HG02759 (cell line): ENCODE data around the gene SCG3.

Source experiments
- ATAC-seq: cut with Tn5 transposase; IDR thresholded peaks from one replicate; pipeline ENCODE4 v1.9.1; 2021; ENCODE audit warnings: mild to moderate bottlenecking, moderate library complexity; ENCODE audit not compliant: unreplicated experiment

Gene SCG3

GRCh38 chr15:51726302-51727073 lies 45.2 kb downstream of the SCG3 start:
- peak; percentile 91 for ATAC-seq

- no peak for ATAC-seq
Observed at GRCh38 chr15:51727141-51727897, 46.0 kb downstream of the SCG3 start.

GRCh38 chr15:51731549-51732267 lies 50.4 kb downstream of the SCG3 start:
- peak; percentile 63 for ATAC-seq

DNA sequence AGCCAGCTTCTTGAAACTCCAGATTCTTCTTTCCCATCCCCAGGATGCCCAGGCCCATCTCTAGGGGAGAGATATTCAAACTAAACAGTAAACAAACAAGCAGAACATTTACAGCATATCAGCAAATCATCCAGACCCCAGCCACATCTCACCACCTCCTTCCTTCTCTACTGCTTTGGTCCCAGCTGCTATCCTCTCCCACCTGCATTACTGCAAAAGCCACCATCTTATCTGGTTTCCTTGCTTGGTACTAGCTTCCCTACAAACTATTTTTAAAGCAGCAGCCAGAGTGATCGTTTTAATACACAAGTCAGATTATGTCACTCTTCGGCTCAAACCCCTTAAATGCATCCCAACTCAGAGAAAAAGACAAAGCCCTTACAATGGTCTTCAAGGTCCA lies 51.3 kb downstream of the SCG3 start:
- ATAC-seq = no peak

DNA sequence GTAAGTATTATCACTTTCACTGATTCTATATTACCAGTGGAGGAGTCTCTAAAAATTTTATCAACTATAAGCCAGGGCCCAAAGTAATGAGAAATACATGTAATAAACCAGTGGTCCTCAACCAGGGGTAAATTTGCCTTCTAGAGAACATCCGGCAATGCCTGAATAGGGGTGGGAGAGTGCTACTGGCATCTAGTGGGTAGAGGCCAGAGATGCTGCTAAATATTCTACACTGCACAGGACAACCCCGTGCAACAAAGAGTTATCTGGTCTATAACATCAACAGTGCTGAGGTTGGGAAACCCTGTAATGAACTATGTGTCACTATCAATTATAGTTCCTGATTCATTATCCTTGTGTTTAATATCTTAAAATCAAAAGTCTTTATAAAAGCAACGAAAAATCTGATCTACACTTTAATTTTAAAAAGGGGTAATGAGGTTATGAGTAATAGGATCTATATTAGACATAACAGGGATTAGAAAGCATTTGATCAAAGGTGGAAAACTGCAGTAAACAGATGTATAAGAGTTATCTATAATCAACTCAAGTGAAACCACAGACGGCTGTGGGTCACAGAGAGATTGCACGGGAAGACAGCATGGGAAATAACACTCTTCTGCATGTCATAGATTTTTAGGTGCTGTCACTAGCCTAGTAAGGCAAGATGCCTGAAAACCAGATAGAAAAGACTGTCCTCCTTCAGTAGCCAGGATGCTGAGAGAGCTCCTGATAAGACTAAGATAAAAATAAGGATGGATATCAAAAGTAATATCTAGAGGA lies 54.1 kb downstream of the SCG3 start:
- no peak for ATAC-seq

GRCh38 chr15:51736069-51736468 lies 54.8 kb downstream of the SCG3 start:
- ATAC-seq = peak; percentile 27

DNA sequence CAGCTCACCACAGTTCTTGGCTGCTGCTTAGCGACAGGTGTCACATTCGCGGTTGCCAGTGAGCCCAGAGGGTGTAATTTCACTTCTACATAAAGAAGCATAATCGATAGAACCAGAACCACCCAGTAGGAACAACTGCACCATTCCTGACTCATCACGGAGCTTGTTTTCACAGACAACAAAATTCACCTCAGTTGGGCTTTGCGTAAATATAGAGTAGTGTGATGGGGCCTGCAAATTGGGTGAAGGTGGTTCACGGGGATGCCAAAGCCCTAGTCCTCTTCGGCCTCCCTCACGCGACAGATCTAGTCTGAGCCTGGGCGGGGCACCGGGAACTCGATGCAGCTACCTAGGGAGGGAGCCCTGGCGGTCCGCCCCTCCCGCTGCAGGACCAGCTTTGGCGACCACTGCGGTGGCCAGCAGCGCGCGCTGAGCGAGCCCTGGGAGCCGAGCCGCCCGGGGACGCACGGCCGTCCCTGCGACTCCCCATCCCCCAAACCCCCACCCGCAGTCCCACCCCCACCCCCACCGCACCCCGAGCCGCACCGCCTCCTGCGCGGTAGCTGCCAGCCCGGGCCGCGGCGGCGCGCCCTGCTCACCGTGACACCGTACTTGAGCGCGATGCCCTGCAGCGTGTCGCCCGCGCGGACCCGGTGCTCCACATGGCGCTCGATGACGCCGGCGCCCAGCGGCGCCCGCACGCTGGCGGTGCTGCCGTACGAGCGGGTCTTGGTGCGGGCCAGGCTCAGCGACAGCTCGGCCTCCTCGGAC lies 55.6 kb downstream of the SCG3 start:
- ATAC-seq = peak; percentile 34

DNA sequence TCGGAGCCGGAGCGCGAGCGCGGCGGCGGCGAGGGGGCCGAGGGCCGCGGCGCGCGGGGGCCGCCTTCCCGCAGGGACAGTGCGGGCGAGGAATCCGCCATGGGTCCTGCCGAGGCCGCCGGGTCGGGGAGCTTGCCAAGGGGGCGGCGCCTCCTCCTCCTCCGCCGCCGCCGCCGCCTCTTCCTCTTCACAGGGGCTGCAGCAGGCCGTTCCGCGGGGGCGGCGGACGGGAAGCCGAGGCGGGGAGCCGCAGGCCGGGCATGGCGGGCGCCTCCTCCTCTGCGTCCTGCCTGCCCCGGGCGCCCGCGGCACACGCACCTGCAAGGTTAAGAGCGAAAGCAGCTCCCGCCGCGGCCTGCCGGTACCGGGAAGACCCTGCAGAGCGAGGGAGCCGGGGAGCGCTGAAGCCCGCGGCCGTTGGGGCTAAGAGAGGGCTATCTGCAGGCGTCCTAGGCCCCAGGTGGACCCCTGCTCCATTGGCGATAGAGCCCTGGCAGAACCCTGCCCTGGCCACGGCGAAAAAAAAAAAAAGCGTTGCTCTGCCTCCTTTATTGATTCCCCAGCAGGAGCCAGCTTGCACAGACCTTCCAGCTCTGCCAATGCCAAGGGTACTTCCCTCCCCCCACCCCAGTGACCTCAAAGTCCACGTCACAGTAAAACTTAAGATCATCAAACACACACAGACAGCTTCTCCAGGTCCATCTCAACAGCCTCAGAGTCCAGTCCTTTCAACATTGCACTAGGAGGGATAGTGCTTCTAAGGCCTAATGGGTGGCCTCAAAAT lies 56.4 kb downstream of the SCG3 start, which contains the start of gene LYSMD2:
Gene LYSMD2, minus strand, starts transcription at position 134 of the 784 bp plus-strand sequence. Its CDS starts 33 bp downstream, at position 101.
- ATAC-seq = peak; percentile 50

DNA sequence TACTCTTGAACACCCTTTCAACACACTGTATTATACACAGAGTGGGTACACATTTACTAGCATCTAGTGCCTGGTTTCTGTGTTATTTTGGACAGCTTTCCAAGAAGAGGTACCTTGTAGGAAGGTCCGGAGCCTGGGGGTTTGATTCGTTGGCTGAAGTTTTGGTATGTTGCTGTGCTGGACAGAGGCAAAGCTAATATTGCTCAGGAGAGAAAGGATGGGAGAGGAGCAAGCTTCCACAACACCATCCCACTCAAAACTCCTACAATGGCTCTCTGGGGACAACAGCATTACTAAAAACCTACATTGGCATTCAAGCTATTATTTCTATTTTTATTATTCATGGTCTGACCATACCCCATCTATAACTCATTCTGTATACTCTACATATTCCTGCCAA lies 57.2 kb downstream of the SCG3 start:
- no peak for ATAC-seq

DNA sequence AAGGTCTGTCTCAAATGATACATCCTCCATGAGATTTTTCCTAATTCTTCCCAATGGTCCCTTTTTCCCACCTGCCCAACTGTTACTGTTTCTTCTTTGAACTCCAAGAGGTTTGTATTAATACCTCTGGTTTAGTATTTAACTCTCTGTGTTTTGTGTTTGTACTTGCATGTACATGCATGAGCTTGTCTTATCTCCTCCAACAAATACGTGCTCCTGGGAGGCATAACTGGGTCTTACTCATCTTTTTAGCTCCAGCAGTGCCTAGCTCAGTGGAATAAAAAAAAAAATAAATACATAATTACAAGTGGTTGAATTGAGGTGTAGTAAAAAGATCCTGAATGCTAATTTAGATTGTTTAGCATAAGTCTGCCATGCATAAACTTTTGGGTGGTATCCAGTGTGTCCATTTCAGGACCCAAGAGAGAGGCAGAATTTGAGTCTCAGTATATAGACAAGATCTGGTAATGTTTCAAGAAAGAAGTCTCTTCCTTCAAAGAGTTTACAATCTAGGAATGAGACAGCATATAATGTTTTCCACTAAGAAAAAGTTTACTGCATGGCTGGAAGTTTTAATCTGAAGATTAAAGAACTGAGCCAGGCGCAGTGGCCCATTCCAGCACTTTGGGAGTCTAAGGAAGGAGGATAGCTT lies 57.9 kb downstream of the SCG3 start:
- no peak for ATAC-seq

DNA sequence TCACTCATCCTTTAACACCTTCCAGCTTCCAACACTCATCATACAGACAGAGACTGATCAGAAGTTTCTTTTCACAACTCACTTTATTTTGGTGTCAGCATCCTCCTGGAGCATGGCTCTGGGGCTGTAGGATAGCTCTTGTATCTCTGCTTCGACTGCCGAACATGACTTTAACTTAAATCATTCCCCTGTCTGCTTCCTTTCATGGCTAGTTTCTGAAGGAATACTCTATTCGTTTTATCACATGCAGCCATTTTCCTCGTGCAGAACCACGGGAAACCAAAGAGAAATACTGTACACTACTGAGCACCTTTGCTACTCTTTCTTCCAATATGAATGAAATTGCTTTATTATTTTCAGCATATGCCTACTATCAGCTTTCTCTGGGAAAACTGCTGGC lies 68.0 kb downstream of the SCG3 start:
- ATAC-seq = no peak

GRCh38 chr15:51750186-51750585 lies 68.9 kb downstream of the SCG3 start:
- no peak for ATAC-seq

DNA sequence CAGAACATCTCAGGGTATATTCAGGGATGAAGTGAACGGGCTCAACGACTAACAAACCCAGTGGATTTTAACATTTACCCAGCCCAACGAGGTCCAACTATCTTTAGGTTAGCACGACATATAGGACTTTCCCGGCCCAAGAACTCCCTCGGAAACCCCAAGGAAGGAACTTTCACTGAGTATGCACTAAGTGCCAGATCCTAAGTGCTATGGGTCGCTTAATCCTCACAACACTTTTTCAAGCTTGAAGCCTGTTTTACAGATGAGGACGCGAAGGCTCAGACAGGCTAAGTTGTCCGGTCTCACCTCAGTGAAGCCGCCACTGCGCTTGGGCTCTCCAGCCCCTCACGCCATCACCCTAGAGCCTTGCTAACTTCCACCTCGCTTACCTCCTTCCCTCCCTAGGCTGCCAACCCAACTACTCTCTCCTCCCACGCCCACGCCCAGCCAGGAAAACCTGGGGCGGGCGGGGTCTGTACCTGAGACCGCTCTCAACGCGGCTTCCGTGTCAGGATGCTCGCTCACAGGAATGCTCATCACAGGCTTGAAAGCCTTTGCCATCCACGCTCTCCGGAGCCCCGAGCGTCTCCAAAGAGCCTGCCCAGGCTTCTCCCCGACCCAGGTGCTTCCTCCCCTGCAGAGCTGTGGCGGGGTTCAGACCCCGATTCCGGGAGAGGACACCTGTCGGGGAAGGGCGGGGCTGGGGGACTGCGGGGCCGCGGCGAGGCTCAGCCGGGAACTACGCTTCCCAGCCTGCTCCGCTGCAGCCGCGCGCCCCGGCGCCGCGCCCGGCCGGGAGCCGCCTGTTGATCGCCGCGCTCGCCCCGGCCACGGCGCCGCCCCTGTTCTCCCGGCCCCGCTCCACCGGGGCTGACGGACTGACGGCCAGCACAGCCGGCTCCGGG lies 69.7 kb downstream of the SCG3 start, which contains the start of gene TMOD2:
Gene TMOD2, plus strand, starts transcription at position 806 of the 905 bp plus-strand sequence. CDS start 14,845 bp downstream, outside the sequence.
- ATAC-seq = peak; percentile 77

DNA sequence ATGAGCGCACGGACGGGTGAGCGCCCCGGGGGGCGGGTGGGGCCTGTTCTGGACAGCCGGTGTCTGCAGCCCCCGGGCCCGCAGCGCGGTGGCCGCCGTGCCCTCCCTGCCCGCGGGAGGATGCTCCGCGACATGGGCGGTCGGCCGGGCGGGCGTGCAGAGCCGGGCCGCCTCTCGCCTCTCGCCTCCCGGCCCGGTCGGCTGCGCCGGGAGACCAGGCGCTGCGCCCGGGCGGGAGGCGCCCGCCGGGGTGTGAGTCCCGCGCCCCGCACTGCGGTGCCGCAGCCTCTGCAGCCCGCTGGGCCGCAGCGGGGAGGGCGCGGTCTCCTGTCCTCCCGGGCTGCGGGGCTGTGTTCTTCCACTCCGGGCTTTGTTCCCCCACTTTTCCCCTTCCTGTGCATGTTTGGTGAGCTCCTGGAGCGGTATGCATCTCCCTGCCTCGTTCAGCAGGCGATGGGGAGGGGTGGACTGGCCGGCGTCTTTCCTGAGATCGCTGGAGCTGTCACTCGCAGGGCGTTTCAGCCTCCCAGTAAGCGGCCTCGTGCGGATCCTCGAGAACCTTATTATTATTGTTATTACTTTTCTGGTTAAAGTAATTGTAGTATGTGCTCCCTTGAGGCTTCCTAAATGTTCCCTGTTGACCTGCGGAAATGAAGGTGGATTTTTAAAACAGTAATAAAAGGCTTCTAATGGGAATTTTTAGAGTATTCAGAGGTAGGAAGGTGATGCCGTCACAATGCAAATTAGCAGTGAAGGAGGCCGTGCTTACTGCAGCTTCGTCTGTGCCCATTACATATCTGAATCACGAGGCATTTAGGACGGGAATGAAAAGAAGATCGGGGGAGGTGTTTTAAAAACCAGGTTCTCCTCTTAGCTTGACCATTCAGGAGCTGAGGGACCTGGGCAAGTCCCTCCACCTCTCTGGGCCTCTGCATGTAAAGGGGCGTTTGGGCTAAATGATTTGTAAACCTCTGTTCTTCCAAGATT lies 70.7 kb downstream of the SCG3 start:
- peak; percentile 43 for ATAC-seq

GRCh38 chr15:51752888-51753287 lies 71.6 kb downstream of the SCG3 start:
- no peak for ATAC-seq

- no peak for ATAC-seq
Observed at GRCh38 chr15:51754267-51754666, 73.0 kb downstream of the SCG3 start.
